GM23338 (cell line): Measurements from ENCODE around the gene ZBTB7C. TPM values are rescaled to one million over a fixed set of nuclear protein-coding genes. Genes with fewer than 3 reads are reported as not detected.

Experiments used
- ATAC-seq: fragments of 200-7000 bp; cut with Tn5 transposase; 3 replicates; pipeline ENCODE4 v1.9.1; 2020
- DNase-seq: peaks from one replicate; pipeline ENCODE4 v3.0.0-alpha.2; 2015; ENCODE audit warnings: low spot score
- H2AFZ ChIP-seq: fragments of 200-600 bp; sonication (generic); 2 replicates; pipeline ENCODE4 v1.8.0; 2016; ENCODE audit warnings: antibody characterized with exemption, mild to moderate bottlenecking, moderate library complexity
- H3F3A ChIP-seq: fragments of 200-600 bp; sonication (generic); replicated peaks from 2 replicates; pipeline ENCODE4 v1.8.0; 2017; ENCODE audit warnings: antibody characterized with exemption, mixed run types, low read depth
- H3K27ac ChIP-seq: fragments of 200-600 bp; sonication (generic); 2 replicates; pipeline ENCODE4 v1.6.1; 2016; ENCODE audit warnings: low read depth
- H3K27me3 ChIP-seq: fragments of 200-600 bp; sonication (generic); 2 replicates; pipeline ENCODE4 v1.8.0; 2016; ENCODE audit warnings: mild to moderate bottlenecking, mixed run types, moderate library complexity; ENCODE audit not compliant: insufficient read depth
- H3K36me3 ChIP-seq: fragments of 200-600 bp; sonication (generic); 2 replicates; pipeline ENCODE4 v1.8.0; 2016; ENCODE audit warnings: mild to moderate bottlenecking; ENCODE audit not compliant: insufficient read depth
- H3K4me1 ChIP-seq: fragments of 200-600 bp; sonication (generic); 2 replicates; pipeline ENCODE4 v1.8.0; 2016; ENCODE audit warnings: mild to moderate bottlenecking, moderate library complexity; ENCODE audit not compliant: insufficient read depth
- H3K4me2 ChIP-seq: fragments of 200-600 bp; sonication (generic); 2 replicates; pipeline ENCODE4 v1.7.1; 2017; ENCODE audit warnings: mixed run types
- H3K4me3 ChIP-seq: fragments of 200-600 bp; sonication (generic); 2 replicates; pipeline ENCODE4 v1.6.1; 2016; ENCODE audit warnings: mixed run types
- H3K79me2 ChIP-seq: fragments of 200-600 bp; sonication (generic); replicated peaks from 2 replicates; pipeline ENCODE4 v1.8.0; 2017; ENCODE audit warnings: mild to moderate bottlenecking; ENCODE audit not compliant: insufficient read depth
- H3K9me2 ChIP-seq: fragments of 200-600 bp; sonication (generic); 2 replicates; pipeline ENCODE4 v1.8.0; 2017; ENCODE audit not compliant: insufficient read depth
- H4K20me1 ChIP-seq: fragments of 200-600 bp; sonication (generic); replicated peaks from 2 replicates; pipeline ENCODE4 v1.8.0; 2017; ENCODE audit warnings: mild to moderate bottlenecking; ENCODE audit not compliant: insufficient read depth
- H3K27ac Mint-ChIP-seq: 2 replicates; pipeline ENCODE4 v1.8.0; 2020; ENCODE audit warnings: inconsistent platforms, mild to moderate bottlenecking, moderate library complexity, mixed read lengths
- H3K27me3 Mint-ChIP-seq: 3 replicates; pipeline ENCODE4 v1.8.0; 2022; ENCODE audit warnings: low read depth, mild to moderate bottlenecking, moderate library complexity, mixed read lengths, inconsistent platforms; ENCODE audit not compliant: insufficient read depth, poor library complexity
- H3K36me3 Mint-ChIP-seq: 3 replicates; pipeline ENCODE4 v1.8.0; 2021; ENCODE audit warnings: low read depth, mild to moderate bottlenecking, inconsistent platforms, moderate library complexity, mixed read lengths
- H3K4me1 Mint-ChIP-seq: 3 replicates; pipeline ENCODE4 v1.8.0; 2020; ENCODE audit warnings: mild to moderate bottlenecking, inconsistent platforms, mixed read lengths
- H3K4me3 Mint-ChIP-seq: 3 replicates; pipeline ENCODE4 v1.8.0; 2021; ENCODE audit warnings: moderate library complexity, mild to moderate bottlenecking, inconsistent platforms, mixed read lengths
- H3K9me3 Mint-ChIP-seq: 3 replicates; pipeline ENCODE4 v1.8.0; 2020; ENCODE audit warnings: moderate library complexity, mild to moderate bottlenecking, inconsistent platforms, mixed read lengths
- CREB1 ChIP-seq: fragments of 250-450 bp; sonication (Bioruptor Pico); IDR thresholded peaks from 2 replicates; pipeline ENCODE4 v1.5.0; 2020; ENCODE audit warnings: low read depth, mild to moderate bottlenecking, moderate library complexity
- CTCF ChIP-seq, 2 experiments: fragments of 200-600 bp in 1 of 2; sonication (generic) in 1 of 2; conservative IDR thresholded peaks; 2 replicates each; pipeline versions ENCODE4 v1.5.1 to v1.6.1; 2016 to 2017; ENCODE audit warnings: antibody characterized with exemption in 2 of 2, low read depth in 2 of 2, mild to moderate bottlenecking in 2 of 2, moderate library complexity in 1 of 2
- ETS1 ChIP-seq: IDR thresholded peaks from 2 replicates; pipeline ENCODE4 v1.6.1; 2016; ENCODE audit warnings: antibody characterized with exemption
- EZH2phosphoT487 ChIP-seq: fragments of 200-600 bp; sonication (generic); IDR thresholded peaks from one replicate; pipeline ENCODE4 v1.8.1; 2018; ENCODE audit warnings: antibody characterized with exemption; ENCODE audit not compliant: unreplicated experiment
- JUNB ChIP-seq: IDR thresholded peaks from one replicate; pipeline ENCODE4 v1.6.1; 2016; ENCODE audit warnings: antibody characterized with exemption; ENCODE audit not compliant: unreplicated experiment
- NANOG ChIP-seq: IDR thresholded peaks from 2 replicates; pipeline ENCODE4 v1.6.1; 2016; ENCODE audit warnings: antibody characterized with exemption, borderline replicate concordance
- STAT1 ChIP-seq: IDR thresholded peaks from one replicate; pipeline ENCODE4 v1.6.1; 2016; ENCODE audit warnings: antibody characterized with exemption; ENCODE audit not compliant: unreplicated experiment
- ZNF331 ChIP-seq: fragments of 250-450 bp; sonication (Bioruptor Pico); IDR thresholded peaks from 2 replicates; pipeline ENCODE4 v1.5.0; 2020; ENCODE audit warnings: low read depth, mild to moderate bottlenecking, moderate library complexity
- ZNF462 ChIP-seq: fragments of 250-450 bp; sonication (Bioruptor Pico); IDR thresholded peaks from 2 replicates; pipeline ENCODE4 v1.5.0; 2020; ENCODE audit warnings: mild to moderate bottlenecking, moderate library complexity
- polyA plus RNA-seq: library from polyadenylated mRNA; unstranded; fragments of >200 nt; fragmentation: Nextera tagmentation; extraction: Ambion mirVana; gene quantifications from 2 replicates; pipeline ENCODE4 v1.2.1, GENCODE V29; 2016
- total RNA-seq: library from RNA; depleted of rRNA; stranded (reverse); fragments of >200 nt; shearing (Covaris generic); gene quantifications from 2 replicates; pipeline ENCODE4 v1.2.3, GENCODE V29; 2014

ZBTB7C gene
- total and polyA plus RNA-seq, 2 experiments from 2014 or later: 0.03 to 0.14 TPM

GRCh38 chr18:48347756-48348326, 61.3 kb downstream of the ZBTB7C start:
- Mint-ChIP-seq H3K4me1 (peaks cover 15% of the 10 kb centered on the region; the same call in 2 of the 3 replicates), H3K36me3 (no peaks in the 10 kb centered on the region), H3K27ac (no peak overlapping the region), H3K27me3 (peaks cover 3% of the 10 kb centered on the region), H3K9me3 (no peaks in the 10 kb centered on the region; the same call in 2 of the 3 replicates), H3K4me3 (no peak overlapping the region)
- no peaks in the 10 kb centered on the region for H3K27me3 ChIP-seq
- no peaks in the 10 kb centered on the region for H3F3A ChIP-seq
- H3K36me3 ChIP-seq: no peaks in the 10 kb centered on the region
- no peak for DNase-seq
- no peak overlapping the region for H3K27ac ChIP-seq
- TF ChIP-seq ZNF331 (CRISPR knock-in tag) (no peak), EZH2phosphoT487 (no peak), STAT1 (no peak)
- H3K4me3 ChIP-seq: no peak overlapping the region
- no peaks in the 10 kb centered on the region for H3K79me2 ChIP-seq
- H2AFZ ChIP-seq: no peak overlapping the region
- H3K4me1 ChIP-seq: no peaks in the 10 kb centered on the region; the same call in 1 of the 2 replicates
- H3K4me2 ChIP-seq: no peak overlapping the region
- ATAC-seq: no peak
- no peaks in the 10 kb centered on the region for H3K9me2 ChIP-seq
- H4K20me1 ChIP-seq: no peaks in the 10 kb centered on the region

GRCh38 chr18:48345596-48345995, 63.6 kb downstream of the ZBTB7C start:
- H3K27ac Mint-ChIP-seq: no peak overlapping the region; the same call in 1 of the 2 replicates
- Histone ChIP-seq H2AFZ (peak overlapping the region; percentile 66), H3K4me2 (no peak overlapping the region), H3F3A (no peaks in the 10 kb centered on the region), H3K27ac (no peak overlapping the region), H3K9me2 (no peaks in the 10 kb centered on the region), H4K20me1 (no peaks in the 10 kb centered on the region), H3K4me1 (no peaks in the 10 kb centered on the region; the same call in 1 of the 2 replicates), H3K4me3 (no peak overlapping the region), H3K36me3 (no peaks in the 10 kb centered on the region), H3K79me2 (no peaks in the 10 kb centered on the region), H3K27me3 (no peaks in the 10 kb centered on the region)
- H3K4me3 Mint-ChIP-seq: no peak overlapping the region
- H3K27me3 Mint-ChIP-seq: peaks cover 5% of the 10 kb centered on the region
- ATAC-seq (peak; percentile 49), DNase-seq (peak; percentile 21)
- no peaks in the 10 kb centered on the region for H3K36me3 Mint-ChIP-seq
- H3K9me3 Mint-ChIP-seq: no peaks in the 10 kb centered on the region; the same call in 2 of the 3 replicates
- TF ChIP-seq ETS1: no peak
- no peak for TF ChIP-seq ZNF331 (CRISPR knock-in tag)
- no peak for TF ChIP-seq ZNF462 (CRISPR knock-in tag)
- TF ChIP-seq JUNB: no peak
- TF ChIP-seq CREB1 (CRISPR knock-in tag): no peak
- TF ChIP-seq STAT1: no peak
- peak; percentile 36 to 57 for TF ChIP-seq CTCF (conservative IDR thresholded peaks at IDR 0.05; ENCODE audit: low read depth in 2 of 2)
- no peak for TF ChIP-seq NANOG
- H3K4me1 Mint-ChIP-seq: peaks cover 18% of the 10 kb centered on the region; the same call in 2 of the 3 replicates
